WTC11 (cell line): ENCODE results near the gene SDE2. TPM values are rescaled to one million over a fixed set of nuclear protein-coding genes. Genes with fewer than 3 reads are reported as not detected.
A peak's percentile ranks its signal among the peaks of the same experiment; 100 is the strongest.

Source experiments
- ATAC-seq: fragments of 200-7000 bp; cut with Tn5 transposase; 2 replicates; pipeline ENCODE4 v1.10.0; 2021; ENCODE audit warnings: mild to moderate bottlenecking, moderate library complexity
- Bru-seq: library from RNA; stranded (reverse); fragments of 400-500 nt; gene quantifications from one replicate; lab custom pipeline; 2021; lab: Mats Ljungman, UMichigan
- CTCF ChIA-PET: fragments of 300-600 bp; sonication (Branson Sonifier 250); formaldehyde crosslinking; loops from one replicate; lab custom pipeline; 2021; ENCODE audit warnings: antibody characterized with exemption; lab: Charles Lee
- POLR2A ChIA-PET: fragments of 350-600 bp; sonication (Branson Sonifier 250); formaldehyde crosslinking; loops from one replicate; lab custom pipeline; 2021; ENCODE audit warnings: antibody characterized with exemption; lab: Charles Lee
- DNase-seq: peaks from one replicate; pipeline ENCODE4 v3.0.0; 2021; ENCODE audit warnings: low spot score
- H3K27ac Mint-ChIP-seq: 2 replicates; pipeline ENCODE4 v1.8.0; 2021; ENCODE audit warnings: mixed read lengths
- H3K27me3 Mint-ChIP-seq: 2 replicates; pipeline ENCODE4 v1.8.0; 2021; ENCODE audit warnings: low read depth, mild to moderate bottlenecking, moderate library complexity, mixed read lengths
- H3K36me3 Mint-ChIP-seq: 2 replicates; pipeline ENCODE4 v1.8.0; 2021; ENCODE audit warnings: mixed read lengths
- H3K4me1 Mint-ChIP-seq: 2 replicates; pipeline ENCODE4 v1.8.0; 2022; ENCODE audit warnings: mixed read lengths
- H3K4me3 Mint-ChIP-seq: 2 replicates; pipeline ENCODE4 v1.8.0; 2021; ENCODE audit warnings: mild to moderate bottlenecking, moderate library complexity, mixed read lengths
- H3K9me3 Mint-ChIP-seq: 2 replicates; pipeline ENCODE4 v1.8.0; 2021; ENCODE audit warnings: mixed read lengths
- AFF4 ChIP-seq: sonication (generic); formaldehyde crosslinking; IDR thresholded peaks from 2 replicates; pipeline ENCODE4 v1.8.1; 2023; ENCODE audit warnings: mild to moderate bottlenecking, missing genetic modification reagents, borderline replicate concordance
- CDX4 ChIP-seq: fragments of 250-450 bp; sonication (Bioruptor Pico); IDR thresholded peaks from 2 replicates; pipeline ENCODE4 v1.9.0; 2021; ENCODE audit warnings: moderate library complexity, mild to moderate bottlenecking, inconsistent platforms, borderline replicate concordance
- ELF4 ChIP-seq: sonication (generic); formaldehyde crosslinking; IDR thresholded peaks from 2 replicates; pipeline ENCODE4 v1.8.1; 2022; ENCODE audit warnings: low read depth, mild to moderate bottlenecking, moderate library complexity, missing genetic modification reagents
- ERG ChIP-seq: fragments of 250-450 bp; sonication (Bioruptor Pico); IDR thresholded peaks from 2 replicates; pipeline ENCODE4 v1.8.0; 2021; ENCODE audit warnings: mild to moderate bottlenecking
- GRHL2 ChIP-seq: fragments of 250-450 bp; sonication (Bioruptor Pico); IDR thresholded peaks from 2 replicates; pipeline ENCODE4 v1.8.0; 2022; ENCODE audit warnings: mild to moderate bottlenecking, moderate library complexity; ENCODE audit not compliant: insufficient replicate concordance, severe bottlenecking
- JAZF1 ChIP-seq: fragments of 250-450 bp; sonication (Bioruptor Pico); IDR thresholded peaks from 2 replicates; pipeline ENCODE4 v1.9.0; 2021; ENCODE audit warnings: moderate library complexity, mild to moderate bottlenecking, inconsistent platforms
- MYBL2 ChIP-seq: sonication (generic); formaldehyde crosslinking; IDR thresholded peaks from 2 replicates; pipeline ENCODE4 v1.8.1; 2023; ENCODE audit warnings: mild to moderate bottlenecking, moderate library complexity, missing genetic modification reagents
- NFATC4 ChIP-seq: fragments of 250-450 bp; sonication (Bioruptor Pico); IDR thresholded peaks from 2 replicates; pipeline ENCODE4 v1.9.0; 2021; ENCODE audit warnings: mild to moderate bottlenecking
- NR1H2 ChIP-seq: sonication (generic); formaldehyde crosslinking; IDR thresholded peaks from 2 replicates; pipeline ENCODE4 v1.9.0; 2021; ENCODE audit warnings: mild to moderate bottlenecking, moderate library complexity, missing genetic modification reagents
- NR3C1 ChIP-seq: sonication (generic); formaldehyde crosslinking; conservative IDR thresholded peaks from 2 replicates; pipeline ENCODE4 v1.8.1; 2023; ENCODE audit warnings: low read depth, mild to moderate bottlenecking, missing genetic modification reagents
- SMAD3 ChIP-seq: sonication (generic); formaldehyde crosslinking; IDR thresholded peaks from 2 replicates; pipeline ENCODE4 v1.8.0; 2022; ENCODE audit warnings: missing genetic modification reagents, mild to moderate bottlenecking, borderline replicate concordance
- SOX15 ChIP-seq: fragments of 250-450 bp; sonication (Bioruptor Pico); IDR thresholded peaks from 2 replicates; pipeline ENCODE4 v1.9.0; 2021; ENCODE audit warnings: mild to moderate bottlenecking
- SP1 ChIP-seq: sonication (generic); formaldehyde crosslinking; conservative IDR thresholded peaks from 2 replicates; pipeline ENCODE4 v1.8.1; 2022; ENCODE audit warnings: missing genetic modification reagents
- TCF7 ChIP-seq: sonication (generic); formaldehyde crosslinking; IDR thresholded peaks from 2 replicates; pipeline ENCODE4 v1.8.0; 2022; ENCODE audit warnings: mild to moderate bottlenecking, low read depth, missing genetic modification reagents, moderate library complexity
- TEAD1 ChIP-seq: sonication (generic); formaldehyde crosslinking; IDR thresholded peaks from 2 replicates; pipeline ENCODE4 v1.8.0; 2022; ENCODE audit warnings: mild to moderate bottlenecking, missing genetic modification reagents
- TP53 ChIP-seq: sonication (generic); formaldehyde crosslinking; IDR thresholded peaks from 2 replicates; pipeline ENCODE4 v1.8.1; 2023; ENCODE audit warnings: mild to moderate bottlenecking, missing genetic modification reagents
- ZBTB21 ChIP-seq: sonication (generic); formaldehyde crosslinking; IDR thresholded peaks from 2 replicates; pipeline ENCODE4 v1.8.1; 2023; ENCODE audit warnings: mild to moderate bottlenecking, missing genetic modification reagents, borderline replicate concordance
- ZMAT4 ChIP-seq: fragments of 250-450 bp; sonication (Bioruptor Pico); IDR thresholded peaks from 2 replicates; pipeline ENCODE4 v1.9.0; 2021; ENCODE audit warnings: mild to moderate bottlenecking
- ZNF138 ChIP-seq: sonication (generic); formaldehyde crosslinking; conservative IDR thresholded peaks from 2 replicates; pipeline ENCODE4 v1.8.1; 2022; ENCODE audit warnings: mild to moderate bottlenecking, moderate library complexity, missing genetic modification reagents
- ZNF317 ChIP-seq: sonication (generic); formaldehyde crosslinking; IDR thresholded peaks from 2 replicates; pipeline ENCODE4 v1.8.1; 2023; ENCODE audit warnings: low read depth, mild to moderate bottlenecking, moderate library complexity, missing genetic modification reagents, borderline replicate concordance
- ZNF423 ChIP-seq: fragments of 250-450 bp; sonication (Bioruptor Pico); IDR thresholded peaks from 2 replicates; pipeline ENCODE4 v2.1.2; 2022; ENCODE audit warnings: mild to moderate bottlenecking, moderate library complexity
- long read RNA-seq, 3 experiments: library from RNA in 1 of 3; library from capped mRNA in 1 of 3; library from polyadenylated mRNA in 1 of 3; unstranded in 2 of 3; stranded (forward) in 1 of 3; transcript quantifications; one replicate each; pipeline ENCODE4 v2.0.0, GENCODE V29; 2021
- total RNA-seq: library from RNA; stranded (reverse); gene quantifications from 3 replicates; pipeline ENCODE4 v1.2.3, GENCODE V29; 2021
- TF ChIP-seq, protein P1 (sequence below): fragments of 250-450 bp; sonication (Bioruptor Pico); IDR thresholded peaks from 2 replicates; pipeline ENCODE4 v2.1.2; 2022; ENCODE audit warnings: mild to moderate bottlenecking, moderate library complexity
- TF ChIP-seq, protein P2 (sequence below): fragments of 250-450 bp; sonication (Bioruptor Pico); conservative IDR thresholded peaks from 2 replicates; pipeline ENCODE4 v1.9.0; 2021; ENCODE audit warnings: mild to moderate bottlenecking
- TF ChIP-seq, protein P3 (sequence below): sonication (generic); formaldehyde crosslinking; IDR thresholded peaks from 2 replicates; pipeline ENCODE4 v1.8.1; 2022; ENCODE audit warnings: mild to moderate bottlenecking, missing genetic modification reagents, moderate library complexity, borderline replicate concordance

SDE2 gene
- 13.5 to 17.2 TPM (median 14.6 TPM) in 3 replicates for total RNA-seq
- Bru-seq, nascent RNA, result percentile 90 among the genes with signal in this experiment
- long read RNA-seq, experiment 1, transcript SDE2-201 (7 exons, 3,975 nt), result major isoform, 72 of 84 reads
- long read RNA-seq, experiment 1, partial matches to known transcripts, result 3 of 84 reads
- long read RNA-seq, experiment 1, other reads (novel, unspliced or antisense), result 9 of 84 reads
- long read RNA-seq, experiment 2, partial matches to known transcripts, result 0 of 12 reads
- long read RNA-seq, experiment 2, other reads (novel, unspliced or antisense), result 11 of 12 reads
- long read RNA-seq, experiment 3, transcript SDE2-201 (7 exons, 3,975 nt), result major isoform, 20 of 23 reads
- long read RNA-seq, experiment 3, partial matches to known transcripts, result 0 of 23 reads
- long read RNA-seq, experiment 3, other reads (novel, unspliced or antisense), result 3 of 23 reads

DNA sequence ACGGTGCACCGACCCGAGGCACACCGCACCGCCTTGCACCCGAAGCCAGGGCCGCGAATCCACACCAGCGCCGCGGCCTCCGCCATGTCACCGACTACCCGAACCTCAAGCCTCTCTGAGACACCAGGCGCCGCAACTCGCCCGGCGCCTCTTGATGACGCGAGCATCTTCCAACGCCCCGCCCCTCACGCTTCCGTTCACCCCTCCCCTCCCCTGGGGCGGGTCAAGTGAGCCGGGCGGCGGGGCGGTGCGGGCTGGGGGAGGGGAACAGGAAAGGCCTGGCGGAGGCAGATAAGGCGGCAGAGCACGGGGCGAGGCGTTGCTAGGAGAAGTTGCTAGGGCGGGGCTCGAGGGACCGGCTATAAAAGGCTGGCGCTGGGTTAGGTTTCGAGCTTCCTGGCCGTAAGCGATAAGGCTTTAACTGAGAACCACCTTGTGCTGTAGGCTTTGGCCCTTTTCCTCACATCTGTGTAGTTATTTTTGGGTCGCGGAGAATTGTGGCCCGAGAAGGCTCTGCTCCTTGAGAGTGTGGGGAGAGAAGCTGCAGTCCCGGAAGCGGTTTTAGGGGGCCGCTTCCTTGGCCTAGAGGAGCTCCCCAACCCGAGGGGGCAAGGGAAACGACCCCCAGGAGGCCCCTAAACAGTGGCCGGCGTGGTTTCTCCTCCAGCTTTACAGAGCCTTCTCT, at the start of gene SDE2:
Gene SDE2, minus strand, starts transcription at position 117 of the 685 bp plus-strand sequence. Its CDS starts 31 bp downstream, at position 86.
- H3K27ac Mint-ChIP-seq, result peak within 1 kb of the TSS; percentile 100
- POLR2A ChIA-PET, result interaction anchor here (0.8 to 1.7 kb wide), 4 partner anchors 53 to 75 kb away, joined by 5 to 30 read pairs (median 6); partner anchors contain the start of gene H3-3A
- H3K9me3 Mint-ChIP-seq, result no peaks in the 10 kb centered on the region
- no peaks in the 10 kb centered on the region for H3K27me3 Mint-ChIP-seq
- DNase-seq (peak; percentile 100), ATAC-seq (peak; percentile 94)
- peak within 1 kb of the TSS; percentile 100 for H3K4me3 Mint-ChIP-seq
- peaks cover 27% of the 10 kb centered on the region for H3K4me1 Mint-ChIP-seq
- peaks cover 7% of the 10 kb centered on the region for H3K36me3 Mint-ChIP-seq
- CTCF ChIA-PET, result interaction anchor here (0.7 to 1.4 kb wide), 6 partner anchors 12 to 409 kb away, joined by 3 to 9 read pairs (median 5); partner anchors contain the start of genes H3-3A and PARP1
- TF ChIP-seq CDX4 (no peak), ZBTB21 (CRISPR knock-in tag) (no peak), NR1H2 (CRISPR knock-in tag) (no peak), ZNF317 (CRISPR knock-in tag) (no peak), SP1 (peak; percentile 96), AFF4 (no peak), ZNF423 (CRISPR knock-in tag) (no peak), ELF4 (CRISPR knock-in tag) (no peak), NFATC4 (CRISPR knock-in tag) (no peak), TEAD1 (CRISPR knock-in tag) (0 out of 2 replicates have a peak, but pooled peaks have one; percentile 46), TP53 (CRISPR knock-in tag) (no peak), ERG (no peak), GRHL2 (CRISPR knock-in tag) (no peak), MYBL2 (CRISPR knock-in tag) (peak; percentile 74; the same call in 1 of the 2 replicates), ZMAT4 (no peak), SMAD3 (CRISPR knock-in tag) (no peak), ZNF138 (no peak), JAZF1 (CRISPR knock-in tag) (no peak), TCF7 (CRISPR knock-in tag) (no peak), NR3C1 (CRISPR knock-in tag) (no peak), SOX15 (CRISPR knock-in tag) (no peak)
- TF ChIP-seq, protein P1, sequence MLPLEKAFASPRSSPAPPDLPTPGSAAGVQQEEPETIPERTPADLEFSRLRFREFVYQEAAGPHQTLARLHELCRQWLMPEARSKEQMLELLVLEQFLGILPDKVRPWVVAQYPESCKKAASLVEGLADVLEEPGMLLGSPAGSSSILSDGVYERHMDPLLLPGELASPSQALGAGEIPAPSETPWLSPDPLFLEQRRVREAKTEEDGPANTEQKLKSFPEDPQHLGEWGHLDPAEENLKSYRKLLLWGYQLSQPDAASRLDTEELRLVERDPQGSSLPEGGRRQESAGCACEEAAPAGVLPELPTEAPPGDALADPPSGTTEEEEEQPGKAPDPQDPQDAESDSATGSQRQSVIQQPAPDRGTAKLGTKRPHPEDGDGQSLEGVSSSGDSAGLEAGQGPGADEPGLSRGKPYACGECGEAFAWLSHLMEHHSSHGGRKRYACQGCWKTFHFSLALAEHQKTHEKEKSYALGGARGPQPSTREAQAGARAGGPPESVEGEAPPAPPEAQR (CRISPR knock-in tag), result no peak
- TF ChIP-seq, protein P2, sequence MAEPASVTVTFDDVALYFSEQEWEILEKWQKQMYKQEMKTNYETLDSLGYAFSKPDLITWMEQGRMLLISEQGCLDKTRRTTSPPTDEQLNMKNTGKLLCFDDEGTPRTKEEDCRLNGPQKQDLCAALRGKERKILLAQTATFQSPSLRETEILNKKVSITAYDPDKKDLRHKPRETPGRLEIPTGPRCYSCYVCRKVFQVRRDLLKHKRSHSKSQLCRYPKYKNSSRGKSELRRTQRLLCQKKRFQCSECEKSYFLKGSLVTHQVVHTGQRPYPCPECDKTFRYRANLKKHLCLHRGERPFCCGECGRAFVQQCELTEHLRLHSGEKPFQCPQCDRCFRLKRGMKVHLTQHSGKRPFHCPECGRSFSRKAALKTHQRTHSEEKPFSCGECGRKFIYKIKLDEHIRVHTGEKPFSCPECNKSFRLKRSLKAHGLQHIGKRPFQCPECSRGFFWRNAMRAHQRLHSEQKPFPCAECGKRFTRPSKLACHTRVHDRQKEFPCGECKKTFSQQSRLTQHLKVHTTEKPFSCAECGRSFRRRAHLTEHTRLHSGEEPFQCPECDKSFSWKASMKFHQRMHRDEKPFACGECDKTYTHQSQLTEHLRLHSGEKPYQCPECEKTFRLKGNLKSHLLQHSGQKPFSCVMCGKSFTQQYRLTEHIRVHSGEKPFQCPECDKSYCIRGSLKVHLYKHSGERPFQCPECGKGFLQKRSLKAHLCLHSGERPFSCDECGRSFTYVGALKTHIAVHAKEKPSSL, result no peak
- TF ChIP-seq, protein P3, sequence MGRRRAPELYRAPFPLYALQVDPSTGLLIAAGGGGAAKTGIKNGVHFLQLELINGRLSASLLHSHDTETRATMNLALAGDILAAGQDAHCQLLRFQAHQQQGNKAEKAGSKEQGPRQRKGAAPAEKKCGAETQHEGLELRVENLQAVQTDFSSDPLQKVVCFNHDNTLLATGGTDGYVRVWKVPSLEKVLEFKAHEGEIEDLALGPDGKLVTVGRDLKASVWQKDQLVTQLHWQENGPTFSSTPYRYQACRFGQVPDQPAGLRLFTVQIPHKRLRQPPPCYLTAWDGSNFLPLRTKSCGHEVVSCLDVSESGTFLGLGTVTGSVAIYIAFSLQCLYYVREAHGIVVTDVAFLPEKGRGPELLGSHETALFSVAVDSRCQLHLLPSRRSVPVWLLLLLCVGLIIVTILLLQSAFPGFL (CRISPR knock-in tag), result no peak
